ENCODE measurements around the gene AADACL4. TPM values are rescaled to one million over a fixed set of nuclear protein-coding genes. Genes with fewer than 3 reads are reported as not detected.
A peak's percentile ranks its signal among the peaks of the same experiment; 100 is the strongest.
"Not testable (repeated sequence)": the region's sequence is repeated elsewhere in the genome, so short reads cannot be mapped to it uniquely, and the experiment has no call there.

AADACL4 gene
- polyA plus RNA-seq, 4 donors: 1.0 to 1.8 (median 1.2) TPM

DNA sequence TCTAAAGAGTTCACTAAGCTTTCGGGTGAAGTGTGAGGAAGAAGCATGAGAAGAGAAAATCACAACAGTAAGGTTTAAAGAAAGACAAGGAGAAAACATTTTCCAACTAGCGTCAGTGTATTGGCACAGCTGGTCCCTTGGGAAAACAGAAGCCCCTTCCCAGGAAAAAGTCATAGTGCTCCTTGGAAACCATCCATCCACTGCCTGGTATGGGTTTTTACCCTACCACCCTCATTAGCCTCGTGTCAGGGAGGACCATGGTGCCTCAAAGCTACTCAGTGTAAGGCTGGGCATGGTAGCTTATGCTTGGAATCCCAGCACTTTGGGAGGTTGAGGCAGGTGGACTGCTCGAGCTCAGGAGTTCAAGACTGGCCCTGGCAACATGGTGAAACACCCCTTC, 12.7 kb downstream of the AADACL4 start:
- no peak for DNase-seq (ENCODE audit: low read depth in 4 of 4, low spot score in 3 of 4)

DNA sequence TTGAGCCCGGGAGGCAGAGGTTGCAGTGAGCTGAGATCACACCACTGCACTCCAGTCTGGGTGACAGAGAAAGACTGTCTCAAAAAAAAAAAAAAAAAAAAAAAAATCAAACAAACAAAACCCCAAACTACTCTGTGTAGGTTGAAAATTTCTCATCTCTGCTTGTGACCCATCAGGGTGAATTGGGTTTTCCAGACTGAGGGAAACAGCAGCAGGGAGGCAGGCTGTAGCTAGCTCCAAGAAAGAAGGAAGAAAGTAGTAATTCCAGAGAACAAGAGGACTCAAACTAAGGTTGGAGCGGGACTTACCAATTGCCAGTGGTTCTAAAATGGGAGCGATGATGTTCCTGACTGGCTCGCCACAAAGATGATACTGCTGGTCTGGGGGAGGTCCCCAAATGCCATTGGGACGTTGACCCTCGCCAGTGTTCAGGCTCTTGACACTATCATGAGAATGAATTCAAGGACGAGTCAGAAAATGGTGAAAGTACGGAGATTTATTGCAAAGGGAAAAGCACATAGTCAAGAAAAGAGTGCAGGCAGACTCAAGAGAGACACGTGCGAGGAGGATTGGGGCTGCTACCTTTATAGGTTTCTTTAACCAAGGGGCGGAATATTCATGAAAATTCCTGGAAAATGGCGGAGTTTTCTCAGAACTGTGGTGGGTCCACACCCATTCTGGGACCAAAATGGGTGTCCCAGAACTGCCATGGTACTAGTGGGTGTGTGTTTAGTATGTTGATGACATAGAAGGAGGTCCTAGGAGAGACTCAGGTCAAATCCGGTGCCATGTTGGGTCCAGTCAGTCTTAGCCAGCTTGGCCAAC, 13.4 kb downstream of the AADACL4 start:
- DNase-seq (ENCODE audit: low read depth in 4 of 4, low spot score in 3 of 4): no peak

DNA sequence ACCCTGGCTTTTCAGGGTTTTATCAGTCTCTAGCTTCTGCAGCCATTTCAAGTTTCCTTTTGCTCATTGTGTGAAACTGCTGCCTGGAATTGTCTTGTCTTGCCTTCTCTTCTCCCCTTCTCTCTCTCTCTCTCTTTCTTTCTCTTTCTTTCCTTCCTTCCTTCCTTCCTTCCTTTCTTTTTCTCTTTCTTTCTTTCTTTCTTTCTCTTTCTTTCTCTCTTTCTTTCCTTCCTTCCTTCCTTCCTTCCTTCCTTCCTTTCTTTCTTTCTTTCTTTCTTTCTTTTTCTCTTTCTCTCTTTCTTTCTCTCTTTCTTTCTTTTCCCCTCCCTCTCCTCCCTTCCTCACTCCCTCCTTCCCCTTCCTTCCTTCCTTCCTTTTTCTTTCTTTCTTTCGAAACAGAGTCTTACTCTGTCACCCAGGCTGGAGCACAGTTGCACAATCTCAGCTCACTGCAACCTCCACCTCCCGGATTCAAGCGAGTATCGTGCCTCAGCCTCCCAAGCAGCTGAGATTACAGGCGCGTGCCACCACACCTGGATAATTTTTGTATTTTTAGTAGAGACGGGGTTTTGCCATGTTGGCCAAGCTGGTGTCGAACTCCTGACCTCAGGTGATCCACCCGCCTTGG, 14.1 kb downstream of the AADACL4 start:
- DNase-seq (ENCODE audit: low read depth in 4 of 4, low spot score in 3 of 4): not testable (repeated sequence)

DNA sequence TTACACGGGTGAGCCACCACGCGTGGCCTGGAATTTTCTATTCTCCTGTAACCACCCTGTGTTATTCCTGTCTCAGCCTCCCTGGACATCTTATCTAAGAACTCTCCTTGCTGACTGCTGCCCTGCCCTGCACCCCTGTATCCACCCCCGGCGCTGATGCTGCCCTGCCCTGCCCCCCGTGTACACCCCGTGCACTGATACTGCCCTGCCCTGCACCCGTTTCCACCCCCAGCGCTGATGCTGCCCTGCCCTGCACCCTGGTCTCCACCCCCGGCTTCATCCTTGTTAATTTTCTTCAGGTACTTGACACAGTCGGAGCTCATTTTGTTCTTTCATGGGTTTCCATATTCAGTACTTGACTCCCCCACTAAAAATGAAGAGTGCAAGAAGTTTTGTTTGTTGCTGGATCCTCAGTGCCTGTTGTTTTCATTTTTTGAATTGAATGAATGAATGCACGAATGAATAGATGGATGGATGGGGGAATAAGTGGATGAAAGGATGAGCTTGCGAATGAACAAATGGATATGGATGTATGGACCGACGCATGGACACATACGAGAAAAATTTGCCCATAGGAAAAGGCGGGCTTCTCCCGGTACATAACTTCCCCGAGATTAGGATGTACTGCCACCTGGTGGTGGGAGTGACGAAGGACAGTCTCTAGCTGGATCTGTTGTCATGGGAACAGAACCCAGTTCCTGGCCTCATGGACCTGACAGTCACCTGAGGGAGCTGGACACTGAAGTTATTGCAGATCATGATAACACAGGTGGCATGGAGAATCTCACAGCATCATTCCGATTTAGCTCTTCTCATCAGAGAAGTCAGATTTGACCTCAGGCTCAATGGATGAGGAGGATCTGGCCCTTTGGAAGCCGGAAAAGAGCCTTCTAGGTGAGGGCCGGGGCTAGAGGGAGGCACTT, 14.9 kb downstream of the AADACL4 start:
- DNase-seq (ENCODE audit: low read depth in 4 of 4, low spot score in 3 of 4): peak in 3 of 4 donors; percentile 57 to 72 (median 64)

DNA sequence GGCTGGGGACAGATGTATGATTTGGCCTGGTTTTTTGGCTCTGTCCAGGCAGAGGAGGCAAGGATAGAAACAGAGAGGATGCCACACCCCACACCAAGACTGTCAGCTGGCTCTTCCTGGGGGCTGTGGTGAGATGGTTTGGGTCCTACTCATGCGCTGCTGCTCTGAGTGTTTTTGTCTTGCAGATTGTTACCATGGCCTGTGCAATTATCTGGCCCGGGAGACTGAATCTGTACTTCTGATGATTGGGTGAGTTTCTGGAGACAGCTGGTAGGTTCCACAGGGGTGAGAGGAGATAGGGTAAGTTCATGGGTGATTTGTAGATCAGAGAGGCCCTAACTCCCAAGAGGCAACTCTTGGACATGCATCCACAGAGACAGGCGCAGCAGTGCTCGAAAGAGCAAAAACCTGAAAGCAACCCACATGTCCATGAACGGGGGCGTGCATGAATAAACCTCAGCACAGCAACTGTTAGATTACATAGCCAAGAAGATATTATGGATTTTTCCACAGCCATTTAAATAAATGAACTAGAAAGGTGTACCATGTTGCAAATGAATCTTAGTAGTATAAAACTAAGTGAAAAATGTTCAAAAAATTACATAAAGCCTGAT, 17.8 kb downstream of the AADACL4 start:
- DNase-seq (ENCODE audit: low read depth in 4 of 4, low spot score in 3 of 4): no peak

DNA sequence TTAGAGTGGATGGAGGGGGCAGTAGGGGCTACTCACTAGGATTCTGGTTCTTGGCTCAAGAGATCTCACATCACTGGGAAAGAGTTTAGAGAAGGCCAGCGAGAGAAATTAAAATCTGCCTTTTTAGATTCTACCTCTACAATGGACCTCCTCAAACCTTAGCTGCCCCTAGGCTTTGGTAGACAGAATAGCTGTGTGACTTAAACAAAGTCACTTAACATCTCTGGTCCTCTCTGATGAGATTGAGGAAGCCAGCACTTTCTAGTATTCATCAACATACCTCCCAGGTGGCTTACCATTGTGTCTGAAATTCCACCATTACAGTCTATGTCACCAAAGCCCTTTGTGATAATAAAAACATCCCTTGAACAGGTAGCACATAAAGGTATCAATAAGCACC, 18.7 kb downstream of the AADACL4 start:
- no peak for DNase-seq (ENCODE audit: low read depth in 4 of 4, low spot score in 3 of 4)

DNA sequence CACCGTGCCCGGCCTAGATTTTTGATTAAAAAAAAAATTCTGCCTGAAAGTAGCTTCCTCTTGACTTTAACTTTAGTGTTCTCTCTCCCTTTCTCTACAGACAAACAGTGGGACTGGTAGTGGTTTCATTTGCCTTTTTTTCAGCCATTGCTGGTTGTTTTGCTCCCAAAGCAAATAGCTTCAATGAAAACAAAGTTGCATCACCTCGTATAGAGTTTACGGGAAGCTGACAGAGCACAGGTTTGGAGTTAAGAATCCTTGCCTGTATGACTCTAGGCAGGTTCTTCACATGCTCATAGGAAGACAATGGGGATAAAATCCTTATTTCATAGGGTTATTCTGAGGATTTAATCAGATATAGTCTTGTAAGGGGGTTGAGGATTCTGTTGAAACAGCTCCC, 21.6 kb downstream of the AADACL4 start:
- DNase-seq (ENCODE audit: low read depth in 4 of 4, low spot score in 3 of 4): no peak

DNA sequence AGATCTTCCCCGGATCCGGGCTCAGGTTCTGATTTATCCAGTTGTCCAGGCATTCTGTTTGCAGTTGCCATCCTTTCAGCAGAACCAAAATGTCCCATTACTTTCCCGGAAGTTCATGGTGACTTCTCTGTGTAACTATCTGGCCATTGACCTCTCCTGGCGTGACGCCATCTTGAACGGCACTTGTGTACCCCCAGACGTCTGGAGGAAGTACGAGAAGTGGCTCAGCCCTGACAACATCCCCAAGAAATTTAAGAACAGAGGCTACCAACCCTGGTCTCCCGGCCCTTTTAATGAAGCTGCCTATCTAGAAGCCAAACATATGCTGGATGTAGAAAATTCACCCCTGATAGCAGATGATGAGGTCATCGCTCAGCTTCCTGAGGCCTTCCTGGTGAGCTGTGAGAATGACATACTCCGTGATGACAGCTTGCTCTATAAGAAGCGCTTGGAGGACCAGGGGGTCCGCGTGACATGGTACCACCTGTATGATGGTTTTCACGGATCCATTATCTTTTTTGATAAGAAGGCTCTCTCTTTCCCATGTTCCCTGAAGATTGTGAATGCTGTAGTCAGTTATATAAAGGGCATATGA, 22.4 kb downstream of the AADACL4 start:
- no peak for DNase-seq (ENCODE audit: low read depth in 4 of 4, low spot score in 3 of 4)

DNA sequence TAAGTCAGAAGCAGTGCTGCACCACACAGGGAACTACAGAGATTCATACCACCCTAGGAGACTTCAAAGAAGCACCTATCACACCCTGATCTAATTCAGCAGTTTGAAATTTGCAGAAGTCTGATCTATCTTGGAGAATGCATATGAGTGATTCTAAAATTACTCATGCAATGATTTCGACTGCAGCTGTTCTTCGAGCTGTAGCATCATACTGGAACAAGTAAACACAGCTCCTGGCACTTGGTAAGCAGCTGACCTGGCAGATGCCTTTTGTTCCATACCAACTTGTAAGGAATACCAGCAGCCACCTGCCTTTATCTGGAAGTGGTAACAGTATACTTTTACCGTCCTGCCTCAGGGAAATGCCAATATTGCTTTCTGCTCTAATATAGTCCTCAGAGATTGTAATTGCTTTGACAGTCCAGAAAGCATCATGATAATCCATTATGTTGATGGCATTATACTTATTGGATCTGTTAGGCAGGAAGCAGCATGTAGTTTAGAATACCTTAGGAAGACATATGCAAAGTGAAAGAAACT, 25.7 kb downstream of the AADACL4 start:
- no peak for DNase-seq (ENCODE audit: low read depth in 4 of 4, low spot score in 3 of 4)

DNA sequence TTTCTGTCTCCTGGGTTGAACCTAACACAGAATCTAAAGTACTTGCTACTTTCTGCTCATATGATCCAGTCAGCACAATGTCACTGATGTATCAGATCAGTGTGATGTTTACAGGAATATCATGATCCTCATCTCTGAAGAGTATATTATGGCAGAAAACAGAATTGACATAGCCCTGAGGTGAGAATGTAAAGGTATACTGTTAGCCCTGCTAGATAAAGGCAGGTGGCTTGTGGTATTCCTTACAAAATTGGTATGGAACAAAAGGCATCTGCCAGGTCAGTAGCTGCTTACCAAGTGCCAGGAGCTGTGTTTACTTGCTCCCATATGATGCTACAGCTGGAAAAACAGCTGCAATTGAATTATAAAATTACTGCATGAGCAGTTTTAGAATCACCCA, 30.5 kb downstream of the AADACL4 start:
- DNase-seq (ENCODE audit: low read depth in 4 of 4, low spot score in 3 of 4): no peak

DNA sequence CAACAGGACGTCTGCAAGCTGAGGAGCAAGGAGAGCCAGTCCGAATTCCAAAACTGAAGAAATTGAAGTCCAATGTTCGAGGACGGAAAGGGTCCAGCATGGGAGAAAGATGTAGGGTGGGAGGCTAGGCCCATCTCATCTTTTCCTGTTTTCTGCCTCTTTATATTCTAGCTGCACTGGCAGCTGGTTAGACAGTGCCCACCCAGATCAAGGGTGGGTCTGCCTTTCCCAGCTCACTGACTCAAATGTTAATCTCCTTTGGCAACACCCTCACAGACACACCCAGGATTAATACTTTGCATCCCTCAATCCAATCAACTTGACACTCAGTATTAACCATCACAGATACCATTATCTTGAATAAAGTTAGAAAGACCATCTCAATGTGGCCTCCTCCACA, 32.2 kb downstream of the AADACL4 start:
- not testable (repeated sequence) for DNase-seq (ENCODE audit: low read depth in 4 of 4, low spot score in 3 of 4)

DNA sequence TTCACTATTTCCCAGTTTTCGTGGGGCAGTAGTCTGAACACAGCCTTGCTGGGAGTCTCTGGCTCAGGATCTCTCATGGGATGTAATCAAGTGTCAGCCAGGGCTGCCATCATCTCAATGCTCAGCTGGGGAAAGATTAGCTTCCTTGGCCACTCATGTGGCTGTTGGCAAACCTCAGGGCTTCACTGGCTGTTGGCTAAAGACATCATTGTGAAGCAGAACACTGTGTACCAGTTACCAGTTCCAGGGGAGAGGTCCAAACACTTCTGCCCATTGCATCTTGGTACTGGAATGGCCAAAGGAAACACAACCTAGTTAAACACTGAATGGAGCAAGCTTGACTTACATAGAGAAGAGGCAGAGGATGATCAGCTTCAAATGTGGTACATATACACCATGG, 33.7 kb downstream of the AADACL4 start:
- DNase-seq (ENCODE audit: low read depth in 4 of 4, low spot score in 3 of 4): no peak

DNA sequence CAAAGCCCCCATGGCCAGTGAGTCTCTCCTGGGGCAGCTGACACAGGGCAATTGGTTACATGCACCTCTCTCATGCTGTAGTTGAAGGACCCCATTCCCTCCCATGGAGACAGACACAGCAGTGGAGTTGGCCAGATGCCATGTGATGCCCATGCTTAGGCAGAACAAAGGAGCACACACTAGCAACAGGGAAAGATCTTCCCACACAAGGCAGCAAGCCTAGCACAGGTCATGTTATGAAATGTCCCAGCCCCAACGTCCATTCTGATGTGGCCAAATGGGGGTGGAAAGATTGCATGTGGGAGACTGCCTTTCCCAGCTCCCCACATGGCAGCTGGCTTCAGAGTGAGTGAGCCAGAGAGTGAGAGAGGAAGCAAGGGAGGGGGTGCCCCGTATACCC, 34.5 kb downstream of the AADACL4 start:
- no peak for DNase-seq (ENCODE audit: low read depth in 4 of 4, low spot score in 3 of 4)

DNA sequence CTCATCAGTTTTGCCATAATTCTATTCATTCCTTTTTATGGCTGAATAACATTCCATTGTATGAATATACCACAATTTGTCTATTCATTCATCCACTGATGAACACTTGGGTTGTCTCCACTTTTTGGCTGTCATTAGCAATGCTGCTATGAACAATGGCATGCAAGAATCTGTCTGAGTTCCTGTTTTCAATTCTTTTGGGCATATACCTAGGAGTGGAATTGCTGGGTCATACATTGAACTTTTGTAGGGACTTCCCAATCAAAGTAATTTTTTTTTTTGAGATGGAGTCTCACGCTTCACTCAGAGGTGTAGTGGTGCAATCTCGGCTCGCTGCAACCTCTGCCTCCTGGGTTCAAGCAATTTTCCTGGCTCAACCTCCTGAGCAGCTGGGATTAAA, 34.9 kb downstream of the AADACL4 start:
- no peak for DNase-seq (ENCODE audit: low read depth in 4 of 4, low spot score in 3 of 4)

DNA sequence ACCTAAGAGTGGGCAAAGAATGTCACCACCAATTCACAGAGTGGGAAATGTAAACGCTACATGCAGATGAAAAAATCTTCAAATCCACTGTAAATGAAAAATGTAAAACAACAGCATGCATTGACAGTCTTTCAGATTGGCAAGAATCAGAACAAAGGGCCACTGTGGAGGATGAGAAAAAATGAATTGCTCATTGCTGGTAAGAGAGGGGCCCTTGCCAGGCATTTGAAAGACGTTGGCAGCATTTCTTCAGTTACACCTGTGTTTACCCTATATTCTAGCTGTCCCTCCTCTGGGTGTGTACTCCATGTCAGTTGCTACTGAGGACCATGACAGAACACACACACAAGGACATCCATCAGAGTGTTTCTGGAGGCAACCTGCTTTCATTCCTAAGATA, 46.3 kb downstream of the AADACL4 start:
- no peak for DNase-seq (ENCODE audit: low read depth in 4 of 4, low spot score in 3 of 4)

DNA sequence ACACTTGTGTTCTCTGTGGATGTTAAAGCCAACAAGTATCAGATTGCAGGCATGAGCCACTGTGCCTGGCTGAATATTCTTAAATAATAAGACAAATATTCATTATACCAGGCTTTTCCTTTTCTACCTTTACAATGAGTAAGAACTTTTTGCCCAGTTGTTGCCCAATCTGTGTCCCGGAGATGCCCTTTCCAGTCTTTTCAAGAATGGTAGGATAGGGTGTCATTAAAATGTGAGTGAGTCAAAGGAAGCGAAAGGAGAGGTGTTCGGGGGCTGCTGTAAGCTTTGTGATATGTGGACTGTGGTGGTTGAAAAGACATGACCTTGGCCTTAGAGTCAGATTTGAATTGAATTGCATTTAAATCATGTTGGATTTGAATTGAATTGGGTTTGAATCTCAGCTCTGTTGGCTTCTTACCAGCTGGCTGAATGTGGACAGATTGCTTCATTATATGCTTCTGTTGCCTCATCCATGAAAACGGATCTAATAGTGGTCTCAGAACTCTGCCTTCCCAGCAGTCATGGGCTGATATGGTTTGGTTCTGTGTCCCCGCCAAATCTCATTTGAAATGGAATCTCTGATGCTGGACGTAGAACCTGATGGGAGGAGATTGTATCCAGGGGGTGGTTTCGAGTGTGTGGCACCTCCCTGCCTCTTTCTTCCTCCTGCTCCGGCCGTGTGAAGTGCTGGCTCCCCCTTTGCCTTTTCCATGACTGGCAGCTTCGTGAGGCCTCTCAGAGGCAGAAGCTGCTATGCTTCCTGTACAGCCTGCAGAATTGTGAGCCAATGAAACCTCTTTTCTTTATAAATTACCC, 49.3 kb downstream of the AADACL4 start:
- no peak for DNase-seq (ENCODE audit: low read depth in 4 of 4, low spot score in 3 of 4)

DNA sequence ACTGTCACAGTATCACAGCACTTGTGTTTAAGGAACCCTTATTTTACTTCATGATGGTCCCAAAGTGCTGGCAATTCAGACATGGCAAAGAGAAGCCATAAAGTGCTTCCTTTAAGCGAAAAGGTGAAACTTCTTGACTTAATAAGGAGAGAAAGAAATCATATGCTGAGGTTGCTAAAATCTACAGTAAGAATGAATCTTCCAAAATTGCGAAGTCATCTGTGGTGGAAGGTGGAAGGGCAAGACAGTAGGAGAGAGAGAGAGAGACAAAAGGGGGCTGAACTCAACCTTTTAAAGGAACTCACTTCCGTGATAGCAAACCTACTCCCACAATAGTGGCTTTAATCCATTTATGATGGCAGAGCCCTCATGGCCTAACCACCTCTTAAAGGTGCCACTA, 52.8 kb downstream of the AADACL4 start:
- no peak for DNase-seq (ENCODE audit: low read depth in 4 of 4, low spot score in 3 of 4)

DNA sequence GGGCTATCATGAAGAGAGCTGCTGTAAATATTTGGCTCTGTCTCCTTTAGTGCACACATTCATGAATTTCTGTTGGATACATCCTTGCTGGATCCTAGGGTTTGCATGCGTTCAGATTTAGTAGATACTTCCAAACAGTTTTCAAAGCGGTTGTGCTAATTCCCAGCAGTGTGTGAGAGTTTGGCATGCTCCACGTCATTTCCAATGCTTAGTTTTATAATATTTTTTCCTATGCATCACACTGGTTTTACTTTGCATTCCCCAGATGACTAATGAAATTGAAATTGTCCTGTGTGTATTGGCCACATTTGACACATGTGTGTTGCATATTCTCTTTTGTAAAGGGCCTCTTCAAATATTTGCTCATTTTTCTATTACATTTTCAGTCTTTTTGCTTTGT, 53.5 kb downstream of the AADACL4 start:
- DNase-seq (ENCODE audit: low read depth in 4 of 4, low spot score in 3 of 4): no peak

DNA sequence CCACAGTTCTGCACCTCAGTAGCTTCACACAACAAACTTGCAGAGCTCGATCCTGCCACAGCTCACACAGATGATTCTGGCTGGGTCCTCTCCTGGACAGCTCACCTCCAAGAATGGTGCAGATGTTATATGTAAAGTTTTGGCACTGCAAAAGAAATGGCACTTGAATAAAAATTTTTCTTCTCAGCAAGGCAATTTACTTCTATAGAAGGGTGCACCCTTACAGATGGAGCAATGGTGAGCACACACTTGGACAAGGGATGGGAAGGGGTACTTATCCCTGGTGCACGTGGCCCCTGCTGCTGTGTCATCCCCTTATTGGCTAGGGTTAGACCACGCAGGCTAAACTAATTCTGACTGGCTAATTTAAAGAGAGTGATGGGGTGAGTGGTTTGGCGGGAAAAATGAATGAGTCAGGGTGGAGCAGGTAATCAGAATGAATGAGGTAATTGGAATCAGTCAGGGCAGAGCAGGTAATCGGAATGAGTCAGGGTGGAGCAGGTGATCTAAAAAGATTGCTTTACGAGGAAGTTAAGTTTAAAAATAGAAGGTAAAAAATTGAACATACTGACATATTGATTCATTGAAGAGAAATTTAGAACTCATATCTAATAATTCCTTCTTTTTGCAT, 60.1 kb downstream of the AADACL4 start:
- no peak for DNase-seq (ENCODE audit: low read depth in 4 of 4, low spot score in 3 of 4)
